ENCODE data around the gene SPRED2.

Gene SPRED2

DNA sequence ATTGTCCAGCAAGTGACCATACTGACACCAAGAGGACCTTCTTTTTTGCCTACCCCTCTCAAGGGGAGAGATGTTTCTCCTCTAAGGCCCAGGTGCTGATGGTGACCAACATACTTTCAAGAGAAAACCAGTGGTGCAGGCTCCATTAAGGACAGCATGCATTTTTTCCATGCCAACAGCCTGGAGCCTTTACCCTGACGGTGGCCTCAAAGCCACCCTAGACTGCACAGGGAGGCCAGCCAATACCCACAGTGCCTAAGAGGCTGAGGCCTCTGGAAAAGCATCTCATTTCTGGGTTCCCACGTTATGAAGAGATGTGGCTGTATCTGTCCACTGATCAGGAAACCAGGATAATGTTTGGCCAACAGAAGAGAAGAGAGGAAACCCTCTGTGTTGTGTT is 19.3 kb downstream of the SPRED2 start:
- no peak for TF ChIP-seq ZFX (IDR thresholded peaks at IDR 0.05; ENCODE audit: borderline replicate concordance)
- TF ChIP-seq, protein P1, sequence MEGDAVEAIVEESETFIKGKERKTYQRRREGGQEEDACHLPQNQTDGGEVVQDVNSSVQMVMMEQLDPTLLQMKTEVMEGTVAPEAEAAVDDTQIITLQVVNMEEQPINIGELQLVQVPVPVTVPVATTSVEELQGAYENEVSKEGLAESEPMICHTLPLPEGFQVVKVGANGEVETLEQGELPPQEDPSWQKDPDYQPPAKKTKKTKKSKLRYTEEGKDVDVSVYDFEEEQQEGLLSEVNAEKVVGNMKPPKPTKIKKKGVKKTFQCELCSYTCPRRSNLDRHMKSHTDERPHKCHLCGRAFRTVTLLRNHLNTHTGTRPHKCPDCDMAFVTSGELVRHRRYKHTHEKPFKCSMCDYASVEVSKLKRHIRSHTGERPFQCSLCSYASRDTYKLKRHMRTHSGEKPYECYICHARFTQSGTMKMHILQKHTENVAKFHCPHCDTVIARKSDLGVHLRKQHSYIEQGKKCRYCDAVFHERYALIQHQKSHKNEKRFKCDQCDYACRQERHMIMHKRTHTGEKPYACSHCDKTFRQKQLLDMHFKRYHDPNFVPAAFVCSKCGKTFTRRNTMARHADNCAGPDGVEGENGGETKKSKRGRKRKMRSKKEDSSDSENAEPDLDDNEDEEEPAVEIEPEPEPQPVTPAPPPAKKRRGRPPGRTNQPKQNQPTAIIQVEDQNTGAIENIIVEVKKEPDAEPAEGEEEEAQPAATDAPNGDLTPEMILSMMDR (IDR thresholded peaks at IDR 0.05), result no peak
- H3K27ac ChIP-seq, result no peak overlapping the region; the same call in 1 of the 2 replicates

DNA sequence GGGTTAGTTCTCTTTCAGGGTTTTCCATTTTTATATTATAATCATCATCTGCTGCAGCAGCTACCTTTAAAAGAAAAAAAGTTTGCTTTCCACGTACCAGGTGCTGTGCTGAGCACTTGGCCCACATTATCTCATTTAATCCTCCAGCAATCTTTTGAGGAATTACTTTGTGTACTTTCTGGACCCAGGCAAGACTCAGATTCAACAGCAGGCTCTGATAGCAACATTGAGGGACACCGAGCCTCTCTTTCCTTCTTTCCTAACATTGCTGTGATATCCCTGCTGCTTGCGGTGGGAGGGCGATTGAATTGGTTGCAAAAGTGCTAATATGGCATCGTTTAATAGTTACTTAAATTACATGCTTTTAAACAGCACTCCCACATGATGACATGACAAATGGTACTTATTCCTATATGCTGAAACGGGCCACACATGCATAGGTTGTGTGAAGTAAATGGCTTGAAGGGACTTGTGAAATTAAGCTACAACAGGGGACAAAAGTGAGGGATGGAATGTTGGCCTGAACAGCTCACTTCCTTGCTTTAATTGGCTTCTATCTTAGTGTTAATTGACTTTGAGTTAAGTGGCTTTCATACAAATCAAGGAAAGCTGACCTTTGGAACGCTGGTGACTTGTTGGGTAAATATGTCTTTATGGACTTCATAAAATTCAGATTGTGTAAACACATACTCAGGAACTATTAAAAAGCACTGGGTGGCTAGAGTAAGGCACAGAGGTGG is 21.2 kb downstream of the SPRED2 start:
- H3K27ac ChIP-seq, result peak overlapping the region; percentile 83
- no peak for TF ChIP-seq ZFX (IDR thresholded peaks at IDR 0.05; ENCODE audit: borderline replicate concordance)
- TF ChIP-seq, protein P1 (IDR thresholded peaks at IDR 0.05), result no peak

DNA sequence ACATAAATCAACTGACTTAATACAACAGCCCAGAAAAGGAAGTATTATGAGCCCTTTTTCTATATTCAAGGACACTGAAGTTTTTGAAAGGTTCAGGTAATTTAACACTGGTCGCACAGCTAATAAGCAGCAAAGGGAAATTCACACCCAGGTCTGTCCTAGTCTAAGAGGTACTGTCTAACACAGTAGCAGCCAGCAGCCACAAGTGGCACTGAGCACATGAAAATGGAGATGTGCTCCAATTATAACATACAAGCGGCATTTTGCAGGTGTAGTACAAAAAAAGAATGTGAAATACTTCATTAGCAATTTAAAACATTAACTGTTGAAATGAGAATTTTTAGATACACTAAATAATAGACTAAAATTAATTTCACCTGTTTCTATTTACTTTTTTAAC is 23.4 kb downstream of the SPRED2 start:
- H3K27ac ChIP-seq, result no peak overlapping the region
- TF ChIP-seq, protein P1 (IDR thresholded peaks at IDR 0.05), result no peak
- no peak for TF ChIP-seq ZFX (IDR thresholded peaks at IDR 0.05; ENCODE audit: borderline replicate concordance)

DNA sequence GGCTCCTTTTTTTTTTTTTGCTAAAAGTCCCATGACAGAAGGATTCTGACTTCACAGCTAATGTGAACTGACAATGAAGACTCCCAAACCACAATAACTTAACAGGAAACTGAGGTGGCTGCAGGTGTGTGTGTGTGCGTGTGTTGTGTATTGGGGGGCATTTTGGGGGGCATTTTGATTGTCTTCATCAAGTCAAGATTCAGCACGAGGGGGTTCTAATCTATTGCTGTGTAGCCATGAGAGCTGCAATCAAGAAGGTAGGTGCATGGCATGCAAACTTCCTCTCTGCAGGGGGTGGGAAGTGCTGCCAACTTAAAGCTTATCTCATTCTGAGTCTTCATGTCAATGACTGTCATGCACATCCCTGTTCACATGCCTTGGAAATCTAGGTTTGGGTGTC is 25.2 kb downstream of the SPRED2 start:
- H3K27ac ChIP-seq, result peak overlapping the region; percentile 55
- TF ChIP-seq, protein P1 (IDR thresholded peaks at IDR 0.05), result no peak
- TF ChIP-seq ZFX (IDR thresholded peaks at IDR 0.05; ENCODE audit: borderline replicate concordance), result no peak

DNA sequence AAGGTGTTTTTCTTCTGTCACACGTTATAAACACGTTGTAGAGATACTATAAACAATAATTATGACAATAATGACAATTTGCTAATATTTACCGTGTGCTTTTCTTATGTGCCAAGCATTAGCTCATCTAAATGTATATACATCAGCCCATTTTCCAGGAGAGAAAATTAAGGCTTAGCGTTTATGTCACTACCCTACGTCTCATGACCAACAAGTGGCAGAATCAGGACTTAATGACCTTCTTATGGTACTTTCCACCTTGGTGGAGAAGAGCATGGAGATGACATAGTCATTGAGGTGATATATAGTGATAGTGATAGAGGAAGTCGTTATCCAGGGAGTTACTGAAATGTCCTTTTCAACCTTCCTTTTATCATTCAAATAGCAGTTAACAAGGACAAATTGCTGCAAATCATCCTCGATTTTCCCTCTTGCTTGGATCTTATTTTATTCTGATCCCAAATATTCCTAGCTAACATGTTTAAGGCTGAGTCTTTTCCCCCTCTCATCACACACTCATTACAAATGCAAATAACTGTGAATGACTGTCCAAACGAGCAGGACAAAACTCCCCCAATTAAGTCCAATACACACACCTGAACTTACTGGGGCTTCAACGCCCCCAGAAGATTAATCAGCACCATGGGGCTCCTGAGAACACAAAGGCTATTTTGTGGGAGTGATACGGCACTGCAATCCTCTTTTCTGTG is 27.3 kb downstream of the SPRED2 start:
- H3K27ac ChIP-seq, result no peak overlapping the region
- TF ChIP-seq ZFX (IDR thresholded peaks at IDR 0.05; ENCODE audit: borderline replicate concordance), result no peak
- TF ChIP-seq, protein P1 (IDR thresholded peaks at IDR 0.05), result no peak

DNA sequence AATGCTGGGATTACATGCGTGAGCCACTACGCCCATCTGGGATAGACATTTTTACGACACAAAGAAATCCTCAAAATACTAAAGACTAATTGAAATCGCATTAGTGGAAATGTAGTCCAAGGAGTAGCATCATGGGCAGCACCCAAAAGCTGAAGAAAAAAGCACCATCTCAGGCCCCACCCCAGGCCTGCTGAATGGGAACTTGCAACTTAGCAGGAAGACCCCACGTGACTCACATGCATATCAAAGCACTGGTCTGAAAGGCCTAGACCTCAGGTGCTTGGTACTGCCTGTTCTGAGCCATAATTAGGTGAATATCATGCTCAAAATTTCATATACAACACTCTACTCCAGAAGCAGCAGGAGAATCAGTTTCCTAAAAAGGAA is 28.9 kb downstream of the SPRED2 start:
- TF ChIP-seq, protein P1 (IDR thresholded peaks at IDR 0.05), result no peak
- no peak for TF ChIP-seq ZFX (IDR thresholded peaks at IDR 0.05; ENCODE audit: borderline replicate concordance)
- H3K27ac ChIP-seq, result no peak overlapping the region

Measured in 22Rv1 (cell line).